ENCODE data around the gene SPTBN5. TPM values are rescaled to one million over a fixed set of nuclear protein-coding genes. Genes with fewer than 3 reads are reported as not detected.
A peak's percentile ranks its signal among the peaks of the same experiment; 100 is the strongest.

SPTBN5 gene
- total RNA-seq, 2 donors from 2014 or later = 0.52 to 3.0 TPM

DNA sequence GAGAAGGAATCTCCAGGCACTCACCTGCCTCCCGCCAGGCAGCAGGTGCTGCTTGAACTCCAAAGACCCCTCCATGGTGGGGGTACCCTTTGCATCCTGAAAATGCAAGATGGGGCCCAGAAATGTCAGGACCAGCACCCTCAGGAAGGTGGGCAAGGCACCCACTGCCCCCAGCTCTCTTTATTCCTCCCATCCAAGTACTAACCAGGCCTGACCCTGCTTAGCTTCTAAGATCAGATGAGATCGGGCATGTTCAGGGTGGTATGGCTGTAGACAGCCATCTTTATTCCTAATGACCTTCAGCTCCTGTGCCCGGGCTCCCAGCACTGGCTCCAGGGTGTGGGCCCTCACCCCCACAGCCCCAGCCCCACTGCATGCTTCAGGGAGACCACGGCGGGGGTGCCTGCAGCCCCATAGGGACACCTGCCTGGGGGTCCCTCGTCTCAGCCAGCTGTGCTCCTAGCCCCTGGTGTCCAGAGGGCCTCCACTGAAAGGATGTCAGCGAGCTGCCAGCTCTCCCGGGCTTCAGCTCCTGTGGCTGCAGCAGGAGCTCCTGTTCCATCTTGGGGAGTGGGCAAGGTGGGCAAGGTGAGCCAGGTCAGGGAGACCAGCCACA lies 42.0 kb downstream of the SPTBN5 start:
- Histone ChIP-seq H3K27ac (no peak overlapping the region), H3K27me3 (no peaks in the 10 kb centered on the region), H3K9me3 (no peaks in the 10 kb centered on the region), H3K4me3 (no peak overlapping the region), H3K36me3 (replicated peaks in 1 of 2; ENCODE audit: insufficient read depth in 1 of 2, low read depth in 2 of 2) (peaks cover 0 to 7% of the 10 kb centered on the region in 2 donors), H3K4me1 (peaks cover 10% of the 10 kb centered on the region)
- ATAC-seq (no peak), DNase-seq (no peak)
- WGBS, 2 donors = 55 to 75% methylated on average over 6 to 8 of the region's 8 CpGs
- TF ChIP-seq, protein P1, sequence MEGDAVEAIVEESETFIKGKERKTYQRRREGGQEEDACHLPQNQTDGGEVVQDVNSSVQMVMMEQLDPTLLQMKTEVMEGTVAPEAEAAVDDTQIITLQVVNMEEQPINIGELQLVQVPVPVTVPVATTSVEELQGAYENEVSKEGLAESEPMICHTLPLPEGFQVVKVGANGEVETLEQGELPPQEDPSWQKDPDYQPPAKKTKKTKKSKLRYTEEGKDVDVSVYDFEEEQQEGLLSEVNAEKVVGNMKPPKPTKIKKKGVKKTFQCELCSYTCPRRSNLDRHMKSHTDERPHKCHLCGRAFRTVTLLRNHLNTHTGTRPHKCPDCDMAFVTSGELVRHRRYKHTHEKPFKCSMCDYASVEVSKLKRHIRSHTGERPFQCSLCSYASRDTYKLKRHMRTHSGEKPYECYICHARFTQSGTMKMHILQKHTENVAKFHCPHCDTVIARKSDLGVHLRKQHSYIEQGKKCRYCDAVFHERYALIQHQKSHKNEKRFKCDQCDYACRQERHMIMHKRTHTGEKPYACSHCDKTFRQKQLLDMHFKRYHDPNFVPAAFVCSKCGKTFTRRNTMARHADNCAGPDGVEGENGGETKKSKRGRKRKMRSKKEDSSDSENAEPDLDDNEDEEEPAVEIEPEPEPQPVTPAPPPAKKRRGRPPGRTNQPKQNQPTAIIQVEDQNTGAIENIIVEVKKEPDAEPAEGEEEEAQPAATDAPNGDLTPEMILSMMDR (IDR thresholded peaks at IDR 0.05) = no peak
- TF ChIP-seq POLR2A (IDR thresholded peaks at IDR 0.05) = no peak
- intact Hi-C loops (cut with DNase I) = no loop called here

DNA sequence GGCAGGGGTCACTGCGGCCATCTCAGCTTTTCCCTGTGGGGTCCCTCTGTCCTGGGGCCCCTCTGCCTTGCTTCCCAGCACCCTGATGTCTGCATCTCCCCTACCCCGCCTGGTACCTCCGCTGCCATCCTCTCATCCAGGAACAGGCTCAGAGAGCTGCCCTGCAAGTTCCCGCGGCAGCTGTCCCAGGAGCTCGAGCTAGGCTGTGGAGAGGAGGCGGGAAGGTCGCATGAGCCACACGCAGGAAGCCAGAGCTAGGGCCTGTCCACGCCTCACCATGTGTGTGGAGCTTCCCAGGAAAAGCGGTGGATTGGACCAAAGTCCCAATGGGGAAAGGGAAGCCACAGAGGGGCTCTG lies 42.7 kb downstream of the SPTBN5 start:
- no peak overlapping the region for H3K4me3 ChIP-seq
- H3K9me3 ChIP-seq = no peaks in the 10 kb centered on the region
- H3K4me1 ChIP-seq = peaks cover 10% of the 10 kb centered on the region
- no peak for ATAC-seq
- peak in 1 of 4 donors; percentile 20 for DNase-seq
- intact Hi-C loops (cut with DNase I) = no loop called here
- H3K27ac ChIP-seq = no peak overlapping the region
- WGBS, 2 donors = 32 to 43% methylated on average over 11 of the region's 11 CpGs
- no peaks in the 10 kb centered on the region for H3K27me3 ChIP-seq
- H3K36me3 ChIP-seq (replicated peaks in 1 of 2; ENCODE audit: insufficient read depth in 1 of 2, low read depth in 2 of 2) = peaks cover 0 to 9% of the 10 kb centered on the region in 2 donors
- no peak for TF ChIP-seq POLR2A (IDR thresholded peaks at IDR 0.05)
- TF ChIP-seq, protein P1 (IDR thresholded peaks at IDR 0.05) = no peak

DNA sequence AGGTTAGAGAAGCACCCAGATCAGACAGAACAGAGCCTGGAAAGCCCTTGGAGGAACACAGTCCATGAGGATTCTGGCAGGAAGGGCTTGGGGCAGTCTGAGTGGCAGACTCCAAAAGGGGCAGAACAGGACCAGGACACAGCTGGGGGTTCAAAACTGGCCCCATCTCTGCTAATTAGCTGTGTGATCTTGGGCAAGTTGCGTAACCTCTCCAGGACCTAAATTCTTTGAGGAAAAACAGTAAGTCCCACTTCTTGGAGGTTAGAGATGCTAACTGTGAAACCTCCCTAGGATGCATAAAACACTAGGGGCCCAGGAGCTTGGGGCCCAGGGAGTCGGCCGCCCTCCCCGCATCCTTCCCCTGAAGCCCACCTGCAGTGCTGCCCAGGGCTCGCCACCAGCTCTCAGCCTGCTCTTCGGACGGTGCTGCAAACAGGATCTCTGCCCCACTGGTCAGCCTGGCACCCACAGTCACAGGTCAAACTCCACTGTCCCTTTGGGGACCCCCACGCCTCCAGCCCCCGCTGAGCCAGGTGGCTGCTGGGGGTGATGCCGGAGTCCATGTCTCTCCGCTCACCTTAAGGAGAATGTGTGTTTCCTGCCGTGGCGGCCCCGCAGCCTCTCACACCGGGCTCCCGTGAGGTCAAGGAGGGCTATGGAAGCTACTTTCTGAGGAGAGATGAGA lies 43.2 kb downstream of the SPTBN5 start:
- DNase-seq (no peak), ATAC-seq (no peak)
- Histone ChIP-seq H3K4me1 (peaks cover 10% of the 10 kb centered on the region), H3K36me3 (replicated peaks in 1 of 2; ENCODE audit: insufficient read depth in 1 of 2, low read depth in 2 of 2) (peaks cover 0 to 11% of the 10 kb centered on the region in 2 donors), H3K4me3 (no peak overlapping the region), H3K27me3 (no peaks in the 10 kb centered on the region), H3K9me3 (no peaks in the 10 kb centered on the region), H3K27ac (no peak overlapping the region)
- 57 to 80% methylated on average over 7 to 16 of the region's 16 CpGs for WGBS, 2 donors
- intact Hi-C loops (cut with DNase I) = no loop called here
- TF ChIP-seq, protein P1 (IDR thresholded peaks at IDR 0.05) = no peak
- TF ChIP-seq POLR2A (IDR thresholded peaks at IDR 0.05) = no peak

DNA sequence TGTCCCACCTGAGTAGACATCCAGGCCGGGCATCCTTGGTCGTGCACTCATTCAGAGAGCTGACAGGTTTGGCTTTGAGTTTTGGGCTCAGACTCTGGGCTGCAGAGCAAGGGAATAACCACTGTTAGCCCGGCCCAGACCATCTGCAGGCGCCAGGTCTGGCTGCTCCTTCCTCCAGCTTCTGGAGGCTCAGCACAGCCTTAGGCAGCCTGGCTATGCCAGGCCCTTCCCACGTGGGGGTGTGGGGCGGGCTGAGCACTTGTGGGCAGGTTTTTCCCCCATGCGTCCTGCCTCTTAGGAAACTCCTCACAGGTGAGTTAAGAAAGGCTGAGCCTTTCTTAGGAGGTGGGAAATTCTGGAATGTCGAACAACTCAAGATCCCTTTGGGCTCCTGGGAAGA lies 44.0 kb downstream of the SPTBN5 start:
- Histone ChIP-seq H3K27ac (no peak overlapping the region), H3K27me3 (no peaks in the 10 kb centered on the region), H3K4me1 (peaks cover 10% of the 10 kb centered on the region), H3K36me3 (replicated peaks in 1 of 2; ENCODE audit: insufficient read depth in 1 of 2, low read depth in 2 of 2) (peaks cover 0 to 14% of the 10 kb centered on the region in 2 donors), H3K4me3 (no peak overlapping the region), H3K9me3 (no peaks in the 10 kb centered on the region)
- TF ChIP-seq, protein P1 (IDR thresholded peaks at IDR 0.05) = peak in 1 of 7 experiments; percentile 16
- TF ChIP-seq POLR2A (IDR thresholded peaks at IDR 0.05) = no peak
- DNase-seq (peak; percentile 49 to 71 (median 59)), ATAC-seq (peak; percentile 57)
- WGBS, 2 donors = 28 to 37% methylated on average over 2 to 8 of the region's 8 CpGs
- intact Hi-C loops (cut with DNase I) = no loop called here
